SK-N-SH treated with all-trans-retinoic acid at 6 μM for 48 hours (cell line): ENCODE data around the gene FBXO33.

Experiments used
- ATAC-seq: fragments of 200-7000 bp; cut with Tn5 transposase; 3 replicates; pipeline ENCODE4 v1.9.1; 2020; ENCODE audit warnings: mild to moderate bottlenecking, moderate library complexity
- BACH2 ChIP-seq: fragments of 250-450 bp; sonication (Bioruptor Pico); IDR thresholded peaks from 2 replicates; pipeline ENCODE4 v1.9.0; 2021; ENCODE audit warnings: mild to moderate bottlenecking, borderline replicate concordance
- CREB5 ChIP-seq: fragments of 250-450 bp; sonication (Bioruptor Pico); IDR thresholded peaks from 2 replicates; pipeline ENCODE4 v1.5.1; 2020; ENCODE audit warnings: low read depth, mild to moderate bottlenecking, moderate library complexity
- ESRRG ChIP-seq: fragments of 250-450 bp; sonication (Bioruptor Pico); IDR thresholded peaks from 2 replicates; pipeline ENCODE4 v1.6.1; 2021; ENCODE audit warnings: mild to moderate bottlenecking
- GLIS3 ChIP-seq: fragments of 250-450 bp; sonication (Bioruptor Pico); IDR thresholded peaks from 2 replicates; pipeline ENCODE4 v1.5.0; 2020; ENCODE audit warnings: mild to moderate bottlenecking, moderate library complexity
- ISL1 ChIP-seq: fragments of 250-450 bp; sonication (Bioruptor Pico); IDR thresholded peaks from 2 replicates; pipeline ENCODE4 v2.1.2; 2022; ENCODE audit warnings: mild to moderate bottlenecking, moderate library complexity
- PATZ1 ChIP-seq: fragments of 250-450 bp; sonication (Bioruptor Pico); IDR thresholded peaks from 2 replicates; pipeline ENCODE4 v1.8.0; 2020; ENCODE audit warnings: mild to moderate bottlenecking, moderate library complexity, borderline replicate concordance
- POU6F1 ChIP-seq: fragments of 250-450 bp; sonication (Bioruptor Pico); IDR thresholded peaks from 2 replicates; pipeline ENCODE4 v1.8.0; 2021; ENCODE audit warnings: low read depth, mild to moderate bottlenecking, moderate library complexity, borderline replicate concordance
- PPARA ChIP-seq: fragments of 250-450 bp; sonication (Bioruptor Pico); IDR thresholded peaks from 2 replicates; pipeline ENCODE4 v1.5.0; 2020; ENCODE audit warnings: mild to moderate bottlenecking, borderline replicate concordance
- RARB ChIP-seq: fragments of 250-450 bp; sonication (Bioruptor Pico); IDR thresholded peaks from 2 replicates; pipeline ENCODE4 v1.8.0; 2021; ENCODE audit warnings: mild to moderate bottlenecking, moderate library complexity
- SNAI2 ChIP-seq: fragments of 250-450 bp; sonication (Bioruptor Pico); IDR thresholded peaks from 2 replicates; pipeline ENCODE4 v1.5.0; 2020; ENCODE audit warnings: mild to moderate bottlenecking, moderate library complexity
- TCF4 ChIP-seq: fragments of 250-450 bp; sonication (Bioruptor Pico); IDR thresholded peaks from 2 replicates; pipeline ENCODE4 v1.8.0; 2021; ENCODE audit warnings: mild to moderate bottlenecking, moderate library complexity, borderline replicate concordance
- TOX ChIP-seq: fragments of 250-450 bp; sonication (Bioruptor Pico); IDR thresholded peaks from 2 replicates; pipeline ENCODE4 v1.8.0; 2021; ENCODE audit warnings: mild to moderate bottlenecking, moderate library complexity, borderline replicate concordance
- TSHZ2 ChIP-seq: fragments of 250-450 bp; sonication (Bioruptor Pico); IDR thresholded peaks from 2 replicates; pipeline ENCODE4 v1.5.0; 2020; ENCODE audit warnings: mild to moderate bottlenecking, moderate library complexity
- ZC3H10 ChIP-seq: fragments of 250-450 bp; sonication (Bioruptor Pico); IDR thresholded peaks from 2 replicates; pipeline ENCODE4 v1.5.1; 2021; ENCODE audit warnings: mild to moderate bottlenecking, moderate library complexity
- ZFP3 ChIP-seq: fragments of 250-450 bp; sonication (Bioruptor Pico); IDR thresholded peaks from 2 replicates; pipeline ENCODE4 v1.5.0; 2020; ENCODE audit warnings: mild to moderate bottlenecking, moderate library complexity
- ZFP30 ChIP-seq: fragments of 450-650 bp; formaldehyde crosslinking; IDR thresholded peaks from 2 replicates; pipeline ENCODE4 v1.5.0; 2022; ENCODE audit warnings: mild to moderate bottlenecking, moderate library complexity
- ZNF565 ChIP-seq: fragments of 450-650 bp; formaldehyde crosslinking; conservative IDR thresholded peaks from 2 replicates; pipeline ENCODE4 v1.5.0; 2020; ENCODE audit warnings: low read depth, mild to moderate bottlenecking, moderate library complexity

Gene FBXO33

GRCh38 chr14:39447175-39447661 lies 15.0 kb upstream of the FBXO33 start:
- no peak for TF ChIP-seq POU6F1 (CRISPR knock-in tag)
- TF ChIP-seq CREB5: no peak
- TF ChIP-seq PPARA: no peak
- TF ChIP-seq TCF4 (CRISPR knock-in tag): no peak
- no peak for TF ChIP-seq BACH2
- no peak for TF ChIP-seq TSHZ2 (CRISPR knock-in tag)
- no peak for TF ChIP-seq ZC3H10 (CRISPR knock-in tag)
- no peak for TF ChIP-seq TOX (CRISPR knock-in tag)
- TF ChIP-seq ZFP30: no peak
- TF ChIP-seq ZFP3 (CRISPR knock-in tag): no peak
- no peak for TF ChIP-seq ISL1 (CRISPR knock-in tag)
- TF ChIP-seq ESRRG (CRISPR knock-in tag): no peak
- TF ChIP-seq RARB: no peak
- TF ChIP-seq PATZ1 (CRISPR knock-in tag): no peak
- no peak for TF ChIP-seq GLIS3 (CRISPR knock-in tag)
- TF ChIP-seq SNAI2 (CRISPR knock-in tag): no peak
- ATAC-seq: no peak

GRCh38 chr14:39446131-39446744 lies 14.0 kb upstream of the FBXO33 start:
- no peak for TF ChIP-seq GLIS3 (CRISPR knock-in tag)
- TF ChIP-seq TSHZ2 (CRISPR knock-in tag): no peak
- no peak for TF ChIP-seq PATZ1 (CRISPR knock-in tag)
- TF ChIP-seq ZNF565 (CRISPR knock-in tag): no peak
- TF ChIP-seq RARB: no peak
- no peak for TF ChIP-seq ESRRG (CRISPR knock-in tag)
- no peak for ATAC-seq
